Effector memory CD4-positive, alpha-beta T cell (primary cell): ENCODE data around the gene DEPDC7.

Experiments used
- DNase-seq, 3 donors: peaks; one replicate each; pipeline ENCODE4 v3.0.0-alpha.2; 2020
- H3K27ac ChIP-seq: 2 replicates; pipeline ENCODE4 v1.7.0; 2013; ENCODE audit warnings: mild to moderate bottlenecking, low read length, moderate library complexity; ENCODE audit not compliant: insufficient read depth, poor library complexity, severe bottlenecking
- H3K27me3 ChIP-seq: replicated peaks from 2 replicates; pipeline ENCODE4 v1.7.0; 2013; ENCODE audit warnings: mild to moderate bottlenecking, low read length; ENCODE audit not compliant: insufficient read depth, control insufficient read depth, poor library complexity, severe bottlenecking
- H3K36me3 ChIP-seq: 2 replicates; pipeline ENCODE4 v1.7.0; 2013; ENCODE audit warnings: mild to moderate bottlenecking, low read length, moderate library complexity; ENCODE audit not compliant: control insufficient read depth, insufficient read depth
- H3K4me1 ChIP-seq: 2 replicates; pipeline ENCODE4 v1.7.0; 2013; ENCODE audit warnings: low read length, mild to moderate bottlenecking; ENCODE audit not compliant: control insufficient read depth, insufficient read depth, poor library complexity, severe bottlenecking
- H3K4me3 ChIP-seq: 2 replicates; pipeline ENCODE4 v1.7.0; 2013; ENCODE audit warnings: low read length, low read depth, mild to moderate bottlenecking; ENCODE audit not compliant: insufficient read depth, poor library complexity, severe bottlenecking
- H3K9me3 ChIP-seq: 2 replicates; pipeline ENCODE4 v1.7.0; 2013; ENCODE audit warnings: mild to moderate bottlenecking, low read length, moderate library complexity; ENCODE audit not compliant: control insufficient read depth

Gene DEPDC7

DNA sequence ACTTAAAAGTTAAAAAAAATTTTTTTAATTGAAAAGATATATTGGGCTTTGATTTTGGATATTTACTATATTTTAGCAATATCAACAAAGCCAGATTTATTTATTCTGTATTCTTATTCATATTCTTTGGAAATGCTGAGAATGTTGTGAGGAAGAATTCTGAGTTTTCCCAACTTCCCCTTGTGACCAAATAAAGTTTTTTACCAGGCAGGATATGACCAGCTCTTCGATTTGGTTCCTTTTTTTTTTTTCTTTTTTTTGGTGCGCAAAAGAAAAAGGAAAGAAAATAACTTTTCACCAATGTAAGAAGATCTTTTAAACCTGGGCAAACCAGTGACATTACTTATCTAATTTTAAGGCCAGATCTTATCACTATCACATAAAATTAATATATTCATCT is 36.6 kb downstream of the DEPDC7 start:
- Histone ChIP-seq H3K36me3 (peaks cover 11% of the 10 kb centered on the region), H3K27ac (no peak overlapping the region), H3K4me1 (no peaks in the 10 kb centered on the region), H3K27me3 (no peaks in the 10 kb centered on the region), H3K4me3 (no peak overlapping the region), H3K9me3 (no peaks in the 10 kb centered on the region)
- no peak for DNase-seq

DNA sequence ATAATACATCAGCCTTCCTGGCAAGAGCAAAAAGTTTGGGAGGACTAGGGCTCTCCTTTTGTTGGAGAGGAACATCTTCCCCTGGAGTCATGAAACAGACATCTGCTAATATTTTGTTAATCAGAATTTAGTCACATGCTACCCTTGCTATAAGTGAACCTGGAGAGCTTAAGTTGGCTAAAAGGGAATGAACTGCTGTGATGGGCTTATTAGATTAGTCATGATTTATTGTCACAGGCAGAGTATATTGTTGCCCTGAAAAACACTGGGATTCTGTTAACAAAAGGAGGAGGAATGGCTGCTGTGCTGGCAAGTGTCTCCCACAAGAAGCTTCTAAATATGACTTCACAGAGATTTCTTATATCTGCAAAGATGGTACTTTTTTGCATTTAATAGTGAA is 39.7 kb downstream of the DEPDC7 start:
- no peaks in the 10 kb centered on the region for H3K4me1 ChIP-seq
- H3K27me3 ChIP-seq: no peaks in the 10 kb centered on the region
- peaks cover 34% of the 10 kb centered on the region for H3K36me3 ChIP-seq
- no peaks in the 10 kb centered on the region for H3K9me3 ChIP-seq
- no peak for DNase-seq
- no peak overlapping the region for H3K27ac ChIP-seq
- no peak overlapping the region for H3K4me3 ChIP-seq

DNA sequence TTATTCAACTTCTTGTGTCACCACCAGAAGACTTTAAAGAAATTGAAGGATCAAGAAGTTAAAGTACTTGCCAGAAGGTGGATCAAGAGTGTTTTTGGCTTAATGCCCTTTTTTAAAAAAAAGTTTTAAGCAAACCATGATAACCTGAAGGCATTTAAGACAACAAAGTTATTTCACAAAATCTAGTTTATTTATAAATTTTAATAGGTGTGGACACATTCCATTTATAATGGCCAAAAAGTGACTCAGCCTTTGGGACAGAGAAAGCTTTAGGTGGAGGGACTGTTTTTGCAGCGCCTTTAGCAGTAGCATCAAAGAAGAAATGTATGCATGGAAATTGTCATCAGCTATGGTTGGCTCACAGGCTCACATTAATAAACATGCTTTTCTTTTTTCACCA is 41.6 kb downstream of the DEPDC7 start:
- peaks cover 38% of the 10 kb centered on the region for H3K36me3 ChIP-seq

DNA sequence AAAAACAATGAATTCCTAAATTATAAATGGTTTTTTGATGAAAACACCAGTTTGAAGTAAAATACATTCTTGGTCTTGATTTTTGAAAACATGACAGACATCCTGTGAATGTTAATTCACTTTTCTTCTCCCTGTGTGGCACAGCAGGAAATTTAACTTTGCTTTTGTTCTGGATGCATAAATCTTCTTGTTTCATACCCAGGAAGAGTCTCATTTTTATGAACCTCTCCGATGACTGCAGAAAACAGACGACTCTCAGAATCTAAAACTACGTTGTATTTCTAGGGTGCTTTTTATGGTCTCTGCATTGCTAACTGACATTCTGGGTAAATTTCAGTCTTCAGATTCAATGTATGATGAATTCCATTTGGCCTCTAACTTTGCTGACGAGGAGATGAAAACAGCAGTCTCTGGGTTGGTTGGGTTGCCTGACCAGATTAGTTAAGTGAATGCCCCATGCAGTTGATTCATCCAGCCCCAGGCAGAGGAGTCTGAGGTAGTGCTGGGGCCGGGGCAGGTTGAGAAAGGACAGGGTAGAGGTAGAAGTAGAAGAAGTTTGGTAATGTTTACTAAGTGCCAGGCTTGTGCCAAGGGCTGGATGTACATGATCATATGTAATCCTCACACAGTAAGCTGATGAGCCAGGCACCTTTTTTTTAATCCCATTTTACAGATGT is 43.8 kb downstream of the DEPDC7 start:
- H3K4me3 ChIP-seq: no peak overlapping the region
- no peaks in the 10 kb centered on the region for H3K27me3 ChIP-seq
- no peaks in the 10 kb centered on the region for H3K9me3 ChIP-seq
- no peak for DNase-seq
- no peak overlapping the region for H3K27ac ChIP-seq
- H3K36me3 ChIP-seq: peaks cover 41% of the 10 kb centered on the region
- no peaks in the 10 kb centered on the region for H3K4me1 ChIP-seq

More for the DNA sequence above, 41.6 kb downstream of the DEPDC7 start:
- H3K27me3 ChIP-seq: no peaks in the 10 kb centered on the region
- no peaks in the 10 kb centered on the region for H3K4me1 ChIP-seq
- no peak overlapping the region for H3K4me3 ChIP-seq
- H3K9me3 ChIP-seq: no peaks in the 10 kb centered on the region
- H3K27ac ChIP-seq: no peak overlapping the region
- DNase-seq: no peak

DNA sequence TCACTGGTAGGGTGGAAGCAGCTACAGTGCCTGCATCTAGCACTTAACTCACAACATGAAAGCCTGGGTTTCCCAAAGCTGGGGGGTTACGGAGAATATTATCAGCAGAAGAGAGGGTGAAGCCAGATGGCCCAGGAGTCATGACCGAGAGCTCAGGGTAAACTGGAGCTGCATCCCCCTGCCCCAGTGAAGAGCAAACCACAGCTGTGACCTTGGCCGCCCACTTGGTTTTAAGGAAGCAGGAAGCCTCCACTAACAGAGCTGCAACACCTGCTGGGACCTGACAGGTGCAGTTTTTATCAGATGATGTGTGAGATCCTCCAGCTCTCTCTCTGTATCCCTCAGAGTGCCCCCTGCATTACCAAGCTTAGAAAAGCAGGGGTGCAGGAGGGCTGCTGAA is 44.6 kb downstream of the DEPDC7 start:
- Histone ChIP-seq H3K27me3 (no peaks in the 10 kb centered on the region), H3K27ac (no peak overlapping the region), H3K4me1 (no peaks in the 10 kb centered on the region), H3K4me3 (no peak overlapping the region), H3K36me3 (peaks cover 41% of the 10 kb centered on the region), H3K9me3 (no peaks in the 10 kb centered on the region)
- no peak for DNase-seq

DNA sequence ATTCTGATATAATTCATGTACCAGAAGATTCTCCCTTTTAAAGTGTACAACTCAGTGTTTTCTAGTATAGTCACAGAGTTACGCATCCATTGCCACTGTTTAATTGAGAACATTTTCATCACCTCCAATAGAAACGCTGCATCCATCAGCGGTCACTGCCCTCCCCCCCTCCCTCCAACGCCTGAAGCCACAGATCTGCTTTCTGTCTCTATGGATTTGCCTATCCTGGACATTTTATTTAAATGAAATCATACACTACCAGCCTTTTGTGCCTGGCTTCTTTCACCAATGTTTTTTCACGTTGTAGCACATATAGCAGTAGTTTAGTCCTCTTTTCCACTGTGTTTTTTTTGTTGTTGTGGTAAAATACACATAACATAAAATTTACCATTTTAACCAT is 46.5 kb downstream of the DEPDC7 start:
- no peaks in the 10 kb centered on the region for H3K4me1 ChIP-seq
- no peaks in the 10 kb centered on the region for H3K27me3 ChIP-seq
- peaks cover 36% of the 10 kb centered on the region for H3K36me3 ChIP-seq
- H3K27ac ChIP-seq: no peak overlapping the region
- no peak for DNase-seq
- no peak overlapping the region for H3K4me3 ChIP-seq
- H3K9me3 ChIP-seq: no peaks in the 10 kb centered on the region

DNA sequence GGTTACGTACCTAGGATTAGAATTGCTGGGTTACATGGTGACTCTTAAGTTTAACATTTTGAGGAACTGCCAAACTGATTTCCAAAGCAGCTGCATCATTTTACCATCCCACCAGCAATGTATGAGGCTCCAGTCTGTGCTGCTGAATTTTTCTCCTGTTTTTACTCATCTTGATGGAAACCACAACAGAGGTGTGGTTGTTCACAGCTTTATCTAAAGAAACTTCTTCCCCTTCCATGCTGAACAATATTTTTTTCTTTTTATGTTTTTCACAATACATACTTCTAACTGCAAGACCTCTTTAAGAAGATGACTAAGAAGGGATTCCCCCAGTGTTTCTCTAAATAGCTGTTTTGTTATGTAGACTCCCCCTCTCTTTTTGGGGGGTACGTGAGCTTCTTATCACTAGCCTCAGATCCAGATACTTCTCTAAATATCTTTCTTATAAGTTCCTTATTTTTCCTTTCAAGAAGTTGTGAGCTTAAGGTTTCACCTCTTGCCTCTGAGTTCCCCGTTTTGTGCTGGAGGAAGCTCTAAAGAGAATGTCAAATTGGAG is 47.7 kb downstream of the DEPDC7 start:
- DNase-seq: no peak
- Histone ChIP-seq H3K36me3 (peaks cover 35% of the 10 kb centered on the region), H3K27ac (no peak overlapping the region), H3K4me3 (no peak overlapping the region), H3K9me3 (no peaks in the 10 kb centered on the region), H3K27me3 (no peaks in the 10 kb centered on the region), H3K4me1 (no peaks in the 10 kb centered on the region)

DNA sequence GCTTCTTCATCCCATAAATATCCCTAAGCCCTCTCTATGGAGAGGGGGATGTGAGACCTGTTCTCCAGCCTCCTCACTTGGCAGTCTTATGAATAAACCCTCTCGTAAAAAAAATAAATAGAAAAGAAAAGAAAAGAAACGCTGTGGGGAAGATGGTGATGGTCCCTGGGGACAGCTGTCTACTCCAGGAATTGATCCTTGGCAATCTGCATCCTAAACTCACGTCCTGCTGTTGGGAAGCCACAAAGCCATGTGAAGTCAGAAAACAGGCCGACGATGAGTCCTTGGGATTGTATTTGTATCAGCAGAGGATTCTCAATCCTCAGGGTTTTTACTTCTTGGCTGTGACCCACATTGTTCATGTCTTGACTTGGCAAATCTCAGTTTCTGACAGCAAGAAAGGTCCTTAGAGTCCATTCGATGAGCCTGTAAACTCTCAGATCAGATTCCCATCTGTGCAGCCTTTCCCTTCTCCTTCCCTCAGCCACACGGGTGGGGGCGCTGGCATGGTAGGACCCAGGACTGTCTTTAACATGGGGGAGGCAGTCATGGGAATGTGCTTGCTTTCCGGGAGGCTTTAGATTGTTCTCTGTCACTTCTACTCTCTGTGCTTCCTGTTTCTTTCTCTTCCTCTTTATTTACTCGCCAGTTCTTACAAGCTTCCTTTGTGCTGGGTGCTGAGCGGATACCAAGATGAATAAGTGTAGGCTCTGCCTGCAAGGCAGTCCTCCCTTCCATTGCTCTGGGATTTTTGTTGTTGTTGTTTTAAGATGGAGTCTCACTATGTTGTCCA is 48.6 kb downstream of the DEPDC7 start:
- no peaks in the 10 kb centered on the region for H3K9me3 ChIP-seq
- H3K4me1 ChIP-seq: no peaks in the 10 kb centered on the region
- no peak overlapping the region for H3K27ac ChIP-seq
- DNase-seq: no peak
- peaks cover 35% of the 10 kb centered on the region for H3K36me3 ChIP-seq
- H3K27me3 ChIP-seq: no peaks in the 10 kb centered on the region
- no peak overlapping the region for H3K4me3 ChIP-seq

DNA sequence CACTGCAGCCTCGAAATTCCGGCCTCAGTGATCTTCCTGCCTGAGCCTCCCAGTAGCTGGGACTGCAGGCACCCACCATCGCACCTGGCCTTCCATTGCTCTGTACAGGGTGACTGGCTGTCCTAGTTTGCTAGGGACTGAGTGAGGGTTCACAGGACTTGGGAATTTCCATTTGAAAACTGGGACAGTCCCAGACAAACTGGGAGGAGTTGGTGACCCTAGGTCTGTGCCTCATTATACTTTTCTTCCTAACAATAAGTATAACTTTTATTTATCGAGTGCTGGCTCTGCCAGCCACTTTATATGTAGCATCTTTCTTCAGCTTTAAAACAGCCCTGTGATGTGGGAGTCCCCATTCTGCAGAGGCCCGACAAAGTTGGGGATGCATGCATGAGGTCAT is 49.2 kb downstream of the DEPDC7 start:
- Histone ChIP-seq H3K36me3 (peaks cover 29% of the 10 kb centered on the region), H3K9me3 (no peaks in the 10 kb centered on the region), H3K4me3 (no peak overlapping the region), H3K27ac (no peak overlapping the region), H3K27me3 (no peaks in the 10 kb centered on the region), H3K4me1 (no peaks in the 10 kb centered on the region)
- no peak for DNase-seq
